ENCODE results near the gene GNAO1.

The GNAO1 gene

DNA sequence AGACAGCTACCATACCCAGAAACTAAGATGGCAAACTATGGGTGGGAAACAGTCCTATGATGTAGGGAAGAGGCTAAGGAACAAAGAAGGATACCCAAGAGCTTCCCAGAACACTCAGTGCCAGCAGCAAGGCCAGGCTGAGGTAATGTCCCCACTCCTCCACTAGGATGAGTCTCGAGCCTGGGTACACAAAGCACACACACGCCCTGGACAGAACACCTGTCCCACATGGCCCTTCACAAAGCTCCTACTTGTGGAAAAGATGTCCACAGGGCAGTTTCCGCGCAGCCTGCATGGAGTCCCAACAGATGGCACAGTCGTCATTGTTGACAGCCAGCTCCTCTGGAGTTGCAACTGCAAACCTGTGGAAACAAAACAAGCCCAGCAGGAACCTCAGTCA lies 210.2 kb downstream of the GNAO1 start:
- no peak for DNase-seq (ENCODE audit: low spot score)

DNA sequence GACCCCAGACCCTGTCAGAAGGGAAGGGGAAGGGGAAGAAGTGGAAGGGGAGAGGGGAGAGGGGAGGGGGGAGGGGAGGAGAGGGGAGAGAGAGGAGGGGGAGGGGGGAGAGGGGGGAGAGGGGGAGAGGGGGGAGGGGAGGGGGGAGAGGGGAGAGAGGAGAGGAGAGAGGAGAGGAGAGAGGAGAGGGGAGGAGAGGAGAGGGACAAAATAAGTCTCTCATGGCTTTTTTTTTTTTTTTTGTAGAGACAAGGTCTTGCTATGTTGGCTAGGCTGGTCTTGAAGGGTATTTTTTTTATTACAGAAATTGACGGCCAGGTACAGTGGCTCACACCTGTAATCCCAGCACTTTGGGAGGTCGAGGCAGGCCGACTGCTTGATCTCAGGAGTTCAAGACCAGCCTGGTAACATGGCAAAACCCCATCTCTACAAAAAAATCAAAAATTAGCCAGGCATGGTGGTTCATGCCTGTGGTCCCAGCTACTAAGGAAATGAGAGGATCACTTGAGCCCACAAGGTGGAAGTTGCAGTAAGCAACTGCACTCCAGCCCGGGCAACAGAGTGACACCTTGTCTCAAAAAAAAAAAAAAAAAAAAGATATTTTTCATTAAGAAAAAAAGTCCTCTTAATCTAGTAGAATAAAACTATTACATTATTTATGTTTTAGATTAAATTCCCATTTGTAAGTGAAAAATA lies 214.8 kb downstream of the GNAO1 start:
- no peak for DNase-seq (ENCODE audit: low spot score)

Measured in left forelimb (tissue), 1 donor.